ENCODE results near the gene NME2. TPM values are rescaled to one million over a fixed set of nuclear protein-coding genes. Genes with fewer than 3 reads are reported as not detected.

NME2 gene
- total RNA-seq, 4 donors from 2014 or later = 202 to 486 (median 387) TPM

DNA sequence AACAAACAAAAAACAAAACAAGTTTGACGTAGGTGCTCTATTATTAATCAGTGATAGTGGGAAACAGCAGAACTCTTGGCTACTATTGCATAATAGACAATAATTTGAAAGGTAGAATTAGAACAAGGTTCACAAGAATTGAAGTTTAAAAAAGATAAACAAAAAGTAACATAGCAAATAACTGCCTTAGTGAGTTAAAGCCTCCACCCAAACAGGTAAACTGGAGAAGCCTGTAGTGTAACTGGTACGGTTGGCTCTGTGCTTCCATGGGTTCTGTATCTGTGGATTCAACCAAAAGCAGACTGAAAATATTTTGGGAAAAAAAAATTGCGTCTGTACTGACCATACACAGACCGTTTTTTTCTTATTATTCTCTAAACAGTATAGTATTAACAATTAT lies 55.1 kb downstream of the NME2 start:
- TF ChIP-seq, protein P1, sequence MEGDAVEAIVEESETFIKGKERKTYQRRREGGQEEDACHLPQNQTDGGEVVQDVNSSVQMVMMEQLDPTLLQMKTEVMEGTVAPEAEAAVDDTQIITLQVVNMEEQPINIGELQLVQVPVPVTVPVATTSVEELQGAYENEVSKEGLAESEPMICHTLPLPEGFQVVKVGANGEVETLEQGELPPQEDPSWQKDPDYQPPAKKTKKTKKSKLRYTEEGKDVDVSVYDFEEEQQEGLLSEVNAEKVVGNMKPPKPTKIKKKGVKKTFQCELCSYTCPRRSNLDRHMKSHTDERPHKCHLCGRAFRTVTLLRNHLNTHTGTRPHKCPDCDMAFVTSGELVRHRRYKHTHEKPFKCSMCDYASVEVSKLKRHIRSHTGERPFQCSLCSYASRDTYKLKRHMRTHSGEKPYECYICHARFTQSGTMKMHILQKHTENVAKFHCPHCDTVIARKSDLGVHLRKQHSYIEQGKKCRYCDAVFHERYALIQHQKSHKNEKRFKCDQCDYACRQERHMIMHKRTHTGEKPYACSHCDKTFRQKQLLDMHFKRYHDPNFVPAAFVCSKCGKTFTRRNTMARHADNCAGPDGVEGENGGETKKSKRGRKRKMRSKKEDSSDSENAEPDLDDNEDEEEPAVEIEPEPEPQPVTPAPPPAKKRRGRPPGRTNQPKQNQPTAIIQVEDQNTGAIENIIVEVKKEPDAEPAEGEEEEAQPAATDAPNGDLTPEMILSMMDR (IDR thresholded peaks at IDR 0.05) = no peak
- no peak for TF ChIP-seq POLR2A (IDR thresholded peaks at IDR 0.05)
- intact Hi-C loops (cut with DNase I) = no loop called here
- H3K36me3 ChIP-seq = peaks cover 21 to 30% of the 10 kb centered on the region in 2 donors
- no peak overlapping the region for H3K27ac ChIP-seq
- H3K4me3 ChIP-seq (replicated peaks in 1 of 3) = no peak overlapping the region
- no peak for DNase-seq
- H3K4me1 ChIP-seq = peaks cover 0 to 7% of the 10 kb centered on the region in 2 donors
- H3K9me3 ChIP-seq = no peaks in the 10 kb centered on the region
- no peaks in the 10 kb centered on the region for H3K27me3 ChIP-seq
- WGBS, 2 donors = 95 to 97% methylated on average over 4 of the region's 4 CpGs

Other genes with a start within 250 kb of the NME2 start
- 100 to 1,000 TPM; 117 to 240 (median 154) TPM for gene SPAG9, start 45.5 kb upstream of the NME2 start, total RNA-seq
- gene NME1, start 12.9 kb upstream of the NME2 start, total RNA-seq = 10 to 100 TPM; 28.5 to 50.9 (median 38.5) TPM
- gene MBTD1, start 93.6 kb downstream of the NME2 start, total RNA-seq = 10 to 100 TPM; 17.3 to 26.9 (median 24.3) TPM
- 10 to 100 TPM; 35.6 to 43.5 (median 38.6) TPM for gene UTP18, start 94.1 kb downstream of the NME2 start, total RNA-seq